Right lung (tissue), 5 donors: ENCODE measurements around the gene CLDN18. TPM values are rescaled to one million over a fixed set of nuclear protein-coding genes. Genes with fewer than 3 reads are reported as not detected.

Source experiments
- DNase-seq, 2 donors: peaks; one replicate each; pipeline ENCODE4 v3.0.0-alpha.2; 2013
- polyA plus RNA-seq, 5 donors: library from polyadenylated mRNA; unstranded; fragments of 120-200 nt; gene quantifications; one replicate each; pipeline versions ENCODE4 v1.2.1 to v1.2.3, GENCODE V29; 2013; ENCODE audit warnings: inconsistent platforms in 1 of 5, low replicate concordance in 1 of 5; ENCODE audit not compliant: insufficient read length in 5 of 5, insufficient read depth in 1 of 5

CLDN18 gene
- polyA plus RNA-seq, 5 donors = 51.3 to 142 (median 59.9) TPM

DNA sequence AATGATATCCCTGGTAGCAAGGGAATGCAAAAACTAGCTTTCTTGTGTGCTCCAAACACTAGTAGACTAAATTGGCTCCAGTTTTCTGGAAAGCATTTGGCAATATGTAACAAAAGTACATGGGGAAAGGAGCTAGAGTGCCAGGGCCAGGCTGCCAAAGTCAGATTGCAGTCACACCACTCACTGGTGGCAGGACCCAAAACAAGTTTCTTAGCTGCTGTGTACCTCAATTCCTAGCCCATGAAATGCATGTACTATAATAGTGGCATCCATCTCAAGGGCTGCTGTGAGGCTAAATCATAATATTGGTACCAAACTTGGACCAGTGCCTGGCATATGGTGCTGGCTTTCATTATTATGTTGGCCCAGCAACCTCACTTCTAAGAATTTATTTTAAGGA is 49.3 kb downstream of the CLDN18 start:
- DNase-seq = no peak

DNA sequence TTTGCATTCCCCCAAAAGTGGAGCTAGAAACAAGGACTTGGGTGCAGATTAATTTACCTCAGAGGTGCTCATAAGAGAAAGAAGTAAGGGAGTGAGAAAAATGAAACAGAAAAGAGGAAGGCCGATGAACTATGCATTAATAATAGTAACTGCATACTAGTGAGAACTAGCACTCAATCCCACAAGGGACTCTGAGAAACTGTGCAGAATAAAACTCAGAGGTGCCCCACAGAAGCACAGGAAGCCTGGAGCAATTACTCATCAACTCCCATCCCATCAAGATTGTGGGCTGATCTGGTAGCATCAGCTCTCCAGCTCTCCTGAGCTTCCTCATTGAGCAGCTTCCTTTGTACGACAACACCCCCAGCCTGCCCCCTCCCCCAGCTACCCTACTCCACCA is 50.8 kb downstream of the CLDN18 start:
- no peak for DNase-seq

DNA sequence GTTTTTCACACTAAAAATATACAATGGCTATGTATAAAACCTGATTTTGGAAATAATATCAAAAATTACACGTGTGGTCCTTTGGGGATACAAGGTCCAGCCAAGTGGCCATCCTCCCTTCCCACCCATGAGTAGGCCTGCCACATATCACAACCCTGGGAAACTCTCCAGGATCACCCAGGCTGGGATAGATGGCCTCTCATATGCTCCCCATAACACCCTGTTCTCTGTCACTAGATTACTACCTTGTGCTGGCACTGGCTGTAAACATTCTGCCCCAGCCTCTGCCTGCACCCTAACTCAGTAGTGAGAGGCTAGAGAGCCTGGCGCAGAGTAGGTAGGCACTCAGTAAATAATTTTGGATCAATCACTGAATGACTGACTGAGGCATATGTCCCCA is 52.1 kb downstream of the CLDN18 start:
- no peak for DNase-seq

DNA sequence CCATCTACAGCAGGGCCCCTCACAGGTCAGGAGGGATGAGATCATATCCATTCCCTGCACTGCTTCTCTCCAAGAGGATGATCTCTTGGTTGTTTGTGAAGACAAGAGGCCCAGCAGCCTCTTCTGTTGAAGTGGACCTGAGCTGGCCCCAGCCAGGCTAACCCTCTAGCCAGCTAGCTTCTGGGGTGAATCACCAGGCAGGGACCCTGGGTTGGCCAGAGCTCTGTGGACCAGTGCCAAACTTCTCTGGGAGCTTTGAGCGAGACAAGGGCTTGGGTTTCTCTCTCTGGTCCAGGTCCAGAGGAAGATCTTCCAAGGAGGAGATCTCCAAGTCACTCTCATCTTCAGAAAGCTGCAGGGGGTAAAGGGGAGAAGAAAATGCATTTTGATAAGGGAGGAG is 52.7 kb downstream of the CLDN18 start:
- no peak for DNase-seq

DNA sequence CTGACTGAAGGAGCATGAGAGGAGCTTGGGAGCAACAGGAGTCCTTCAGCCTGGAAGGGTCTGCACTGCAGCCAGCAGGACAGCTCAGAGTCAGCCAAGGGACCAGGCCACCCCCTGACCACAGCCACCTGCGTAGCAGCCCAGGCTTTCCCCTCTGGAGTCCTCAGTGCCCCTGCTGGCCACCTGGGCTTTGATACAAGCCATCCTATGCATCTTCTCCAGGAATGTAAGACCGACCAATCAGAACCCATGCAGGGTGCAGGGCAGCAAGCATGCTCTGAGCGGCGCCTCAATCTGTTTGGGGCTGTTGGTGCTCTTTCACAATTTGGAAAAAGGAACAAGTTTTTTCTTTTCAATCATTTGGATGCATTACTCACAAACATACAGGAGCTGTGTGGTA is 53.5 kb downstream of the CLDN18 start:
- no peak for DNase-seq

DNA sequence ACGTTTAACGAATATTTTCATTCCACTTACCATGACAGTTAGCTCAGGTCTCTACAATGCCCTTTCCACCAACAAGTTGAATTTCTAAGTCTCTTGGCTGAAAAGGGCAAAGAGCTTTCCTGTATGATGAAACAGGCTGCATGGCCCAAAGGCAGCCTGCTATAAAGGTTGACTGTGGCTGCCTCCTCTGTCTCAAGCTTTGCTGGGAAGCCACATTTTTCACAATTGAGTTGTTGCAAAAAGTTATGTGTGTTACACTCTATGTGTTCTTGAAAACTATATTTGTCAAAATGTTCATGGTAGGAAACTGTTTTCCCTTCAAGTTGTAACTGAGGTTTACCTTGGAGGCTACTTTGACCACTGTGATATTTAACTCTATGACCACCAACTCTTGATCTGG is 56.0 kb downstream of the CLDN18 start:
- DNase-seq = no peak

DNA sequence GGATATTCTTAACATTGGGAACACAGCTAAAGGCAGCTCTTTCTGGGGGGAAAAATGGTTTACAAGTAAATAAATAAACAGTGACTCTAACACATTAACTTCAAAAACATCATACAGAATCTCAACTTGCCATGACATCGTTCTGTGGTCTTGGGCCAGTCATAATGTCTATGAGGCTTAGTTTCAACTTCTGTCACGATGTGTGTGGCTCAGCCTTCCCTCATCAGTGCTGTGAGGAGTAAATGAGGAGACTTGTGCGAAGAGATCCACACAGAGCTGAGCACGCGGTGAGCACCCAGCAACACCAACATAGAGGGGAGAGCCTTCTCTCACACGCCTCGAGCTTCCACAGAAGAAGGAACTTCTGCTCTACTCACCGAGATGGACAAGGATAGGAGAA is 56.4 kb downstream of the CLDN18 start:
- DNase-seq = no peak

DNA sequence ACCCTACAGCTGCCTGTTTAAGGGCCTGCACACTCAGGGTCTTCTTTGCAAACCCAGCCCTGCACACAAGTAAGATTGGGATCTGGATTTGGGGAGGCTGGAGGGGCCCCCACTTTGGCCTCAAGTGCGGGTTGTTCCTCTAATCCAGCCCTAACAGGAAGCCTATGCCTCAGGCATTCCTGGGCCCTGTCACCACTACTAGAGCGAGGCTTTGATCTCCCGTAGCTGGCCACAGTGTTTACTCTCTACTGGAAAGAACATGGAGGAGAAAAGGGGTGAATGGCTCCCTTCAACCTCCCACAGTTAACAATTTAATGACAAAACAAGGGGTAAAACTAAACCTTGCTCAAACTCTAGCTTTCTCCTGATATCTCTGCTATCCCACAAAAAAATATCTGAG is 57.0 kb downstream of the CLDN18 start:
- DNase-seq = peak in 1 of 2 donors; percentile 13

DNA sequence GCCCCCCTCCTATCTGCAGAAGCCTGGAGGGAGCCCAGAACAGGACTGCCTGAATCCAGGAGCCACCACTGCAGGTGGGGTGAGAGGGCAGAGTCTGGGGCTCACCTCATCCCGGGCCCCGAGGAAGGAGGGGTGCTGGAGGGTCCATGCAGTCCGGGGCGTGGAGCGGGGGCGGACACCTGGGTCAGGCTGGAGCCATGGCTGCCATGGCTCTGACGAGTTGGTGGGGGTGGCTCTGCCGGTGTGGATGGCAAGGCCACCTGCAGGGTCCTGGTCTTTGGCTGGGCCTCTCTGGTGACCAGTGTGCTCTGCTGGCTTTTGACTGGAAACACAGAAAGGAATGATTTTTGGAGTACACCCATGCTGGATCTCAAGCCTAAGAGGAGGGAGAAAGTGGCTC is 58.1 kb downstream of the CLDN18 start:
- no peak for DNase-seq

DNA sequence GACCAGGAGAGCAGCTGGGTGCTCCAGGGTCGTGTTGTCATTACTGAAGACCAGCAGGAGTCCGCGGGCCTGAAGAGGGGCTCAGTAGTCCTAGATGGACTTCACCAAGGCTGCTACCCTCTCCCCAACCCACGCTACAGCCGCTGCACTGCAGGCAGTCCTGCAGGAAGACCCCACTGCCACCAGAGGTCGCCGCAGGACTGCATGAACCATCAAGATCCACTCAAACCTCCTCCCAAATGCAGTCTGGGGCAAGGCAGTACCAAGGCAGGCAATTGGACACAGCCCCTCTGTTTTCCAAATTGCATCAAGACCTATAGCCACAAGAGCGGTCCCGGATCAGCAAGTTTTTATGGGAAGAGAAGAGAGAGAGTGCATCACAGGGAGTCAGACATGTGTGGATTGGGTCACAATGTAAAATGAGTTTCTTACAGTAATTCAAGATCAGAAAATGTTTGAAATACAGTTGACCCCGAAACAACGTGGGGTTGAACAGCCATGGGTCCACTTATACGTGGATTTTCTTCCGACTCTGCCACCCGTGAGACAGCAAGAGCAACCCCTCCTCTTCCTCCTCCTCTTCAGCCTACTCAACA is 58.7 kb downstream of the CLDN18 start:
- peak; percentile 51 to 72 for DNase-seq

DNA sequence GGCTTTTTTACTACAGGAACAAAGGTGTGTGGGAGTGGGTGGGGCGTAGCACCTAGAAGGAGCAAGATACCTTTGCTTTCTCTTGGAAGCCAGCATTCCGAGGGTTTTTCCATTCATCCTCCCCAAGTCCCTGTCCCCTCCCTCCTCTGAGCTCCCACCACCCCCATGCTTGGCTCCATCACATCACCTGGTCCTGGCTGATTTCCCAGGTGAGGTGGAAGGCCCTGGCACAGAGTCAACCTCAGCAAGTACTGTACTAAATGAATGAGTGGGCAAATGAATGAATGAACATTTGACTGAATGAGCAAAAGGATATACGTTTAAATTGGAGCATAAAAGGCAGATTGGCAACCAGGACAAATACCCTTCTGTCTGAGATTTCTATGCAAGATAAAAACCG is 60.0 kb downstream of the CLDN18 start:
- no peak for DNase-seq

DNA sequence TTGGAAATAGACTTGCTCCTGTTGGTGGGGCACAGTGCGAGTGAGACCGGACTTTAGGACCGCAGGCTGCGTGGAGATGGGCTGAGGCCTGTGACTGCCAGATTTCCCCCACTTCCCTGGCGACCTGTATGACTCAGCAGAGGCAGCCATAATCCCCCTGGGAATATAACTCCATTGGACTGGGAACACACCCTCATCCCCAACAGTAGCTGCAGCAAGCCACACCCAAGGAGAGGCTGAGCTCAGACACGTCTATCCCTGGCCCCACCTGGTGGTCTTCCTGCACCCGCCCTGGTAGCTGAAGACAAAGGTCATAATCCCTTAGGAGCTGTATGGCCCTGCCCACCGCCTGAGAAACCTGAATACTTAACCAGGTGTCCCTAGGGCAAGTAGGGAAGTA is 62.8 kb downstream of the CLDN18 start:
- DNase-seq = no peak

DNA sequence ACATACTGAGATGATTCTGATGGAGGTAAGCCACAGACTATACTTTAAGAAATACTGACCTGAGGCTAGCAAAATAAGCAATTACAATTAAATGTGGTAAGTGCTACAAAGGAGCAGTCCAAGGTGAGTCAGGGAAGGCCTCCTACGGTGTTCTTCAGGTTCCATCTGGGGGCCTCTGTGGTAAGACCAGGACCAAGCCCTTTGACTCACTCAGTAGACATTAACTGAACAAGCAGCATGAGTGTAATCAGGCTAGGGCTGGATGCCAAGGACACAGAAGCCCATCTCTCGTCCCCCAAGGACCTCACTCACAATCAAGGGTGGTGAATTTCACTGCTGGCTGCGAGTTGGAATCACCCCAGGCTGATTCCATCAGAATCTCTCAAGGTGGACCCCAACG is 68.1 kb downstream of the CLDN18 start:
- DNase-seq = no peak

DNA sequence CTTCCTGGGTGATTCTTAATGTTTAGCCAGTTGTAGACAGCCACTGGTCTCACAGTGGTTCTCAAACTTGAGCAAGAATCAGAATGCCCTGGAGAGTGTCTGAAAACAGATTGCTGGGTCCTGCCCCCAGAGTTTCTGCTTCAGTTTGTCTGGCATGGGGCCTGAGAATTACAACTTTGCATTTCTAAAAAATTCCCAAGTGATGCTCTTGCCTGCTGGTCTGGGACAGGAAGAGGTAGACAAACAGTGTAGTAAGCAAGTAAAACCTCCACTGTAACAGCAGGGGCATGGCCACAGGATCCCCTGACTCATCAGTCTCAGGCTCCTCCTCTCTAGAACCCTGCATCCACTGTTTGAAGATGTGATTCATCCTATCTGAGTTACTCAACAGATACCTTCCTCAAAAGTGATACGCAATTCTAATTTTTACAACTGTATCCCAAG is 69.0 kb downstream of the CLDN18 start:
- no peak for DNase-seq

DNA sequence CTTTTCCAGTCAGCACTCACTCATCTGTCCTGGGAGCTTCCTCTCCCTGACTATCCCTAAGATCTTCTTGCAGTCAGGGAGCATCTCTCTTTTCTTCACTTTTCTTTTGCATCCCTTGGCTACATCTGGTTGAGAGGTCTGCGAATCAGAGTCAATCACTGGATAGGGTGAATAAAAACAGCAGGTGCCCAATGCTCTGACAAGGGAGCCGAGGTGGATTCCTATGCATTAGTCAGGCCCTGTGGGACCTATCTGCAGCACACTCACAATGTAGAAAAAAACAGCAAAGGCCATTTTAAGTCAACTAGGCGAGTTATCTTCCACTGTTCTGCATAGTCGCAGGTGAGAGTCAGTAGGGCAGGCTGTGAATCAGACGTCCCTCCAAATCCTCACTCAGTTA is 69.9 kb downstream of the CLDN18 start:
- DNase-seq = no peak

DNA sequence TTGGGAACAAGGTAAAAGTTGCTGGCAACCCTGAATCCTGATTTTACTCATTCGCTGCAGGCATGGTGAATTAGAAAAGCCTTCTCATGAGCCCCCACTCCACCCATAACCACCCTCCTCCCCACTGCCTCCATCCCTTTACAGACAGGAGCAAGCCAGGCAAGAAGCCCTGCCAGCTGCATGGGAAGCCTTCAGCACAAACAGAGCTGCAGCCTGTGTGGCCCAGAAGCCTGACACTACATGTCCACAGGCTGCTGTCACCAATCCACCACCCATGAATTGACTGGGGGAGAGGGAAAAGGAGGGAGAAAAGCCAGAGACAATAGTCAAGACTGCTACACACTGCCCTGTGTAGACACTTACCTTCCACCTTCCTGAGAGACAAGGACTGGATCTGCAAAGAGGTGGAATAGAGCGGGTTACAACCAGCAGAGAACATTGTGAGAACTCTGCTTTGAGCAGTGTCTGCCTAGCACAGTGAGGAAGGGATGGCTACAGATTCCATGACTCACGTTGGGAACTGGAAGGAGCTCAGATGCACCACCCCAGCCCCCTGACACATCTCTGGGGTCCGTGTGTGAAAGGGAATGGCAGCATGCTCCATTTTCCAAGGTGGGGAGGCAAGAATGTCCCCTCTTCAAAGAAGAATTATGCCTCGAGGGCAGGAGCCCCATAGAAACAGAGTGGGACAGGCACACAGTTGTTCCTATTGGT is 71.6 kb downstream of the CLDN18 start:
- DNase-seq = no peak

DNA sequence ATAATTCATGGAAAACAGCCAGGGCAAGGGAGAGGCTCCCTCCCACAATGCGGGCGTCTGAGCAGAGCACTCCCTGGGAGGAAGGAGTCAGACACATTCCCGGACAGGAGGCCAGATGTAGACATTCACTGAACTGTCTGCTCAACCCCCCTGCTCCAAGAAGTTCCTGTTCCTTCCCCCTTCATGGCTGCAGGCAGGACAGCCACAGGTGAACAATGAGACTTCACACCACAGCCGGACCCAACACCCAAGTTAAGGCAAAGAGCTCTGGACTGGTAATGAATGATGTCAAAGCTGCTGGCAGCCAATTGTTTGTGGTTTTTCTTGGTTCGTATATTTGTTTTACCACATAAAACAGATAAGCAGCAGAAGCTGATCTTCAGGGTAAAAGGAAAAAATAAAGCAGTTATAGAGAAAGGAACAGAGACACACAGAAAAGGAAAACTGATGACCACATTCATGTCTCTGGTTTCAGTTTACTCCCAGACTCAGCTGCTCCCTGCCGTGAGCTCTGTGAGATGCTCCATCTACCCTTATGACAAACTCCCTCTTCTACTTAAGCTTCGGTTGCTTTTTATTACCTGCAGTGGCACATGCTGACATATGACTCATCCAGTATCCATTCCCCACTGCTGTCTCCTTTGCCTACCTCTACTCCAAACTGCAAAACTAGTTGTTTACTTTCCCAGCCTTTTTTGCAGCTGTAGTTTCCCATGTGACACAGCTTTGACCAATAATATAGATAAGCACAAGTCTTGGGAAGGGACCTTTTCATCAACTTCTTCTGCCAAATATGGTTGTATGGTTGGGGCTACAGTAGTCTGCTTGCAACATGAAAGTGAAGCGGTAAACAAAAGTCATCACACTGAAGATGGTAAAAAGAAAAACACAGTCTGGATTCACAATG is 72.4 kb downstream of the CLDN18 start:
- DNase-seq = no peak

DNA sequence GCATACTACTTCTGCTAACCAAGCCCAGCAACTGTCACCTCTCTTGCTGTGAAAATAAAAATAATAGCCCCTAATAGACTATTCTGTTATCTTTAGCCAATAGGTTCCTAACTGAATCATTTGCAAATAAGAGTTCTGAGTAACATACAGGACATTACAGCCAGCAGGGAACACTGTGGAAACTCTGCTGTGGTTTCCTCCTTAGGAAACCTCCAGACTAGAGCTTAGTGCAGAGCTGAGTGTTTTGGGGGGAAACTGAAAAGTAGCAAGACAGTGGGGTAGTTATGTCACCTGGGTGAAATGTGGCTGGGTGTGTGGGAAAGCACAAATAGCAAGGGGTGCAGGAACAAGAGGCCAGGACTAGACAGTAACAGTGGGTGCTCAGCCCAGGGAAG is 73.0 kb downstream of the CLDN18 start:
- DNase-seq = no peak
